GM23338 (cell line): Measurements from ENCODE around the gene RNH1. TPM values are rescaled to one million over a fixed set of nuclear protein-coding genes. Genes with fewer than 3 reads are reported as not detected.

ENCODE experiments used
- ATAC-seq: fragments of 200-7000 bp; cut with Tn5 transposase; 3 replicates; pipeline ENCODE4 v1.9.1; 2020
- DNase-seq: peaks from one replicate; pipeline ENCODE4 v3.0.0-alpha.2; 2015; ENCODE audit warnings: low spot score
- H2AFZ ChIP-seq: fragments of 200-600 bp; sonication (generic); 2 replicates; pipeline ENCODE4 v1.8.0; 2016; ENCODE audit warnings: antibody characterized with exemption, mild to moderate bottlenecking, moderate library complexity
- H3F3A ChIP-seq: fragments of 200-600 bp; sonication (generic); replicated peaks from 2 replicates; pipeline ENCODE4 v1.8.0; 2017; ENCODE audit warnings: antibody characterized with exemption, mixed run types, low read depth
- H3K27ac ChIP-seq: fragments of 200-600 bp; sonication (generic); 2 replicates; pipeline ENCODE4 v1.6.1; 2016; ENCODE audit warnings: low read depth
- H3K27me3 ChIP-seq: fragments of 200-600 bp; sonication (generic); 2 replicates; pipeline ENCODE4 v1.8.0; 2016; ENCODE audit warnings: mild to moderate bottlenecking, mixed run types, moderate library complexity; ENCODE audit not compliant: insufficient read depth
- H3K36me3 ChIP-seq: fragments of 200-600 bp; sonication (generic); 2 replicates; pipeline ENCODE4 v1.8.0; 2016; ENCODE audit warnings: mild to moderate bottlenecking; ENCODE audit not compliant: insufficient read depth
- H3K4me1 ChIP-seq: fragments of 200-600 bp; sonication (generic); 2 replicates; pipeline ENCODE4 v1.8.0; 2016; ENCODE audit warnings: mild to moderate bottlenecking, moderate library complexity; ENCODE audit not compliant: insufficient read depth
- H3K4me2 ChIP-seq: fragments of 200-600 bp; sonication (generic); 2 replicates; pipeline ENCODE4 v1.7.1; 2017; ENCODE audit warnings: mixed run types
- H3K4me3 ChIP-seq: fragments of 200-600 bp; sonication (generic); 2 replicates; pipeline ENCODE4 v1.6.1; 2016; ENCODE audit warnings: mixed run types
- H3K79me2 ChIP-seq: fragments of 200-600 bp; sonication (generic); replicated peaks from 2 replicates; pipeline ENCODE4 v1.8.0; 2017; ENCODE audit warnings: mild to moderate bottlenecking; ENCODE audit not compliant: insufficient read depth
- H3K9me2 ChIP-seq: fragments of 200-600 bp; sonication (generic); 2 replicates; pipeline ENCODE4 v1.8.0; 2017; ENCODE audit not compliant: insufficient read depth
- H4K20me1 ChIP-seq: fragments of 200-600 bp; sonication (generic); replicated peaks from 2 replicates; pipeline ENCODE4 v1.8.0; 2017; ENCODE audit warnings: mild to moderate bottlenecking; ENCODE audit not compliant: insufficient read depth
- H3K27ac Mint-ChIP-seq: 2 replicates; pipeline ENCODE4 v1.8.0; 2020; ENCODE audit warnings: inconsistent platforms, mild to moderate bottlenecking, moderate library complexity, mixed read lengths
- H3K27me3 Mint-ChIP-seq: 3 replicates; pipeline ENCODE4 v1.8.0; 2022; ENCODE audit warnings: low read depth, mild to moderate bottlenecking, moderate library complexity, mixed read lengths, inconsistent platforms; ENCODE audit not compliant: insufficient read depth, poor library complexity
- H3K36me3 Mint-ChIP-seq: 3 replicates; pipeline ENCODE4 v1.8.0; 2021; ENCODE audit warnings: low read depth, mild to moderate bottlenecking, inconsistent platforms, moderate library complexity, mixed read lengths
- H3K4me1 Mint-ChIP-seq: 3 replicates; pipeline ENCODE4 v1.8.0; 2020; ENCODE audit warnings: mild to moderate bottlenecking, inconsistent platforms, mixed read lengths
- H3K4me3 Mint-ChIP-seq: 3 replicates; pipeline ENCODE4 v1.8.0; 2021; ENCODE audit warnings: moderate library complexity, mild to moderate bottlenecking, inconsistent platforms, mixed read lengths
- H3K9me3 Mint-ChIP-seq: 3 replicates; pipeline ENCODE4 v1.8.0; 2020; ENCODE audit warnings: moderate library complexity, mild to moderate bottlenecking, inconsistent platforms, mixed read lengths
- CREB1 ChIP-seq: fragments of 250-450 bp; sonication (Bioruptor Pico); IDR thresholded peaks from 2 replicates; pipeline ENCODE4 v1.5.0; 2020; ENCODE audit warnings: low read depth, mild to moderate bottlenecking, moderate library complexity
- CTCF ChIP-seq, 2 experiments: fragments of 200-600 bp in 1 of 2; sonication (generic) in 1 of 2; conservative IDR thresholded peaks; 2 replicates each; pipeline versions ENCODE4 v1.5.1 to v1.6.1; 2016 to 2017; ENCODE audit warnings: antibody characterized with exemption in 2 of 2, low read depth in 2 of 2, mild to moderate bottlenecking in 2 of 2, moderate library complexity in 1 of 2
- ETS1 ChIP-seq: IDR thresholded peaks from 2 replicates; pipeline ENCODE4 v1.6.1; 2016; ENCODE audit warnings: antibody characterized with exemption
- EZH2 ChIP-seq: fragments of 200-600 bp; sonication (generic); IDR thresholded peaks from one replicate; pipeline ENCODE4 v1.8.0; 2017; ENCODE audit warnings: antibody characterized with exemption, mild to moderate bottlenecking, low read depth; ENCODE audit not compliant: unreplicated experiment
- EZH2phosphoT487 ChIP-seq: fragments of 200-600 bp; sonication (generic); IDR thresholded peaks from one replicate; pipeline ENCODE4 v1.8.1; 2018; ENCODE audit warnings: antibody characterized with exemption; ENCODE audit not compliant: unreplicated experiment
- JUNB ChIP-seq: IDR thresholded peaks from one replicate; pipeline ENCODE4 v1.6.1; 2016; ENCODE audit warnings: antibody characterized with exemption; ENCODE audit not compliant: unreplicated experiment
- NANOG ChIP-seq: IDR thresholded peaks from 2 replicates; pipeline ENCODE4 v1.6.1; 2016; ENCODE audit warnings: antibody characterized with exemption, borderline replicate concordance
- POLR2AphosphoS5 ChIP-seq: IDR thresholded peaks from 2 replicates; pipeline ENCODE4 v1.6.1; 2016; ENCODE audit warnings: antibody characterized with exemption, low read depth
- REST ChIP-seq: IDR thresholded peaks from one replicate; pipeline ENCODE4 v1.6.1; 2018; ENCODE audit warnings: antibody characterized with exemption; ENCODE audit not compliant: unreplicated experiment
- STAT1 ChIP-seq: IDR thresholded peaks from one replicate; pipeline ENCODE4 v1.6.1; 2016; ENCODE audit warnings: antibody characterized with exemption; ENCODE audit not compliant: unreplicated experiment
- ZNF114 ChIP-seq: fragments of 250-450 bp; sonication (Bioruptor Pico); IDR thresholded peaks from 2 replicates; pipeline ENCODE4 v1.5.0; 2020; ENCODE audit warnings: mild to moderate bottlenecking, moderate library complexity
- ZNF331 ChIP-seq: fragments of 250-450 bp; sonication (Bioruptor Pico); IDR thresholded peaks from 2 replicates; pipeline ENCODE4 v1.5.0; 2020; ENCODE audit warnings: low read depth, mild to moderate bottlenecking, moderate library complexity
- ZNF462 ChIP-seq: fragments of 250-450 bp; sonication (Bioruptor Pico); IDR thresholded peaks from 2 replicates; pipeline ENCODE4 v1.5.0; 2020; ENCODE audit warnings: mild to moderate bottlenecking, moderate library complexity
- polyA plus RNA-seq: library from polyadenylated mRNA; unstranded; fragments of >200 nt; fragmentation: Nextera tagmentation; extraction: Ambion mirVana; gene quantifications from 2 replicates; pipeline ENCODE4 v1.2.1, GENCODE V29; 2016
- total RNA-seq: library from RNA; depleted of rRNA; stranded (reverse); fragments of >200 nt; shearing (Covaris generic); gene quantifications from 2 replicates; pipeline ENCODE4 v1.2.3, GENCODE V29; 2014

The RNH1 gene
- total and polyA plus RNA-seq, 2 experiments from 2014 or later, result 33.3 to 56.3 TPM

GRCh38 chr11:538431-539051 lies 31.5 kb upstream of the RNH1 start:
- H3K4me3 Mint-ChIP-seq, result peak overlapping the region; percentile 12; the same call in 1 of the 3 replicates
- peaks cover 23% of the 10 kb centered on the region for H3K27me3 Mint-ChIP-seq
- peaks cover 3% of the 10 kb centered on the region; the same call in 2 of the 3 replicates for H3K4me1 Mint-ChIP-seq
- Histone ChIP-seq H3K4me1 (no peaks in the 10 kb centered on the region; the same call in 1 of the 2 replicates), H3K27me3 (peaks cover 17% of the 10 kb centered on the region; the same call in 1 of the 2 replicates), H3K4me3 (no peak overlapping the region), H3K79me2 (no peaks in the 10 kb centered on the region; the same call in 1 of the 2 replicates), H3K9me2 (no peaks in the 10 kb centered on the region), H3K4me2 (no peak overlapping the region), H3K27ac (no peak overlapping the region), H3F3A (peaks cover 11% of the 10 kb centered on the region), H2AFZ (no peak overlapping the region), H4K20me1 (0 out of 2 replicates have a peak, but pooled peaks cover 2% of the 10 kb centered on the region), H3K36me3 (no peaks in the 10 kb centered on the region)
- TF ChIP-seq EZH2phosphoT487 (no peak), ZNF331 (CRISPR knock-in tag) (no peak), ETS1 (no peak), REST (no peak), POLR2AphosphoS5 (no peak), STAT1 (no peak), NANOG (no peak), JUNB (no peak), ZNF462 (no peak), EZH2 (no peak), CTCF (conservative IDR thresholded peaks at IDR 0.05; ENCODE audit: low read depth in 2 of 2) (no peak), ZNF114 (CRISPR knock-in tag) (no peak), CREB1 (CRISPR knock-in tag) (no peak)
- ATAC-seq (no peak), DNase-seq (no peak)
- peaks cover 5% of the 10 kb centered on the region for H3K36me3 Mint-ChIP-seq
- peaks cover 2% of the 10 kb centered on the region; the same call in 2 of the 3 replicates for H3K9me3 Mint-ChIP-seq
- H3K27ac Mint-ChIP-seq, result no peak overlapping the region
